Neural crest cell (in vitro differentiated cells): ENCODE results near the gene CKAP2L. TPM values are rescaled to one million over a fixed set of nuclear protein-coding genes. Genes with fewer than 3 reads are reported as not detected.

ENCODE experiments used
- DNase-seq: peaks from one replicate; pipeline ENCODE4 v3.0.0; 2021; ENCODE audit warnings: low read depth, mixed read lengths, low spot score
- H3K27ac Mint-ChIP-seq: one replicate; pipeline ENCODE4 v1.8.0; 2021; ENCODE audit warnings: mild to moderate bottlenecking, mixed read lengths; ENCODE audit not compliant: unreplicated experiment
- H3K27me3 Mint-ChIP-seq: 2 replicates; pipeline ENCODE4 v1.8.0; 2021; ENCODE audit warnings: low read depth, mild to moderate bottlenecking, mixed read lengths
- H3K36me3 Mint-ChIP-seq: 2 replicates; pipeline ENCODE4 v1.8.0; 2021; ENCODE audit warnings: low read depth, mild to moderate bottlenecking, mixed read lengths
- H3K4me1 Mint-ChIP-seq: 2 replicates; pipeline ENCODE4 v1.8.0; 2021; ENCODE audit warnings: mixed read lengths
- H3K4me3 Mint-ChIP-seq: one replicate; pipeline ENCODE4 v1.8.0; 2021; ENCODE audit warnings: mild to moderate bottlenecking, mixed read lengths
- H3K9me3 Mint-ChIP-seq: 2 replicates; pipeline ENCODE4 v1.8.0; 2021; ENCODE audit warnings: mixed read lengths
- CTCF ChIP-seq: fragments of 200-600 bp; sonication (generic); conservative IDR thresholded peaks from 2 replicates; pipeline ENCODE4 v1.5.0; 2021; ENCODE audit warnings: antibody characterized with exemption, mild to moderate bottlenecking
- total RNA-seq: library from RNA; stranded (reverse); gene quantifications from 2 replicates; pipeline ENCODE4 v1.2.1, GENCODE V29; 2021

Gene CKAP2L
- total RNA-seq, 1 donor from 2014 or later: 27.4 TPM

DNA sequence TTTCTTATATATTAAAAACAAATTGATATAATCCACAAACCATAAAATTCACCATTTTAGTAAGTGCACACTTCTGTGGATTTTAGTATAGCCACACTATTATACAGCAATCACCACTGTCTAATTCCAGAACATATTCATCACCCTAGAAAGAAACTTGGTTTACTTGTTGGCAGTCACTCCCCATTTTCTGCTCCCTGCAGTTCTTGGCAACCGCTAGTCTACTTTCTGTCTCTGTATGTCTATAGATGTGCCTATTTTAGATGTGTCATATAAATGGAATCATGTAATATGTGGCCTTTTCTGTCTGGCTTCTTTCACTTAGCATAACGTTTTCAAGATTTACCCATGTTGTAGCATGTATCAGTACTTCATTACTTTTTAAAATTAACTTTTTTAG lies 5.7 kb downstream of the CKAP2L start:
- DNase-seq: no peak
- Mint-ChIP-seq H3K4me1 (peaks cover 18% of the 10 kb centered on the region), H3K4me3 (no peak overlapping the region), H3K36me3 (peaks cover 20% of the 10 kb centered on the region), H3K27me3 (no peaks in the 10 kb centered on the region), H3K27ac (no peak overlapping the region), H3K9me3 (no peaks in the 10 kb centered on the region)
- TF ChIP-seq CTCF: no peak

GRCh38 chr2:112757265-112757664 lies 7.1 kb downstream of the CKAP2L start:
- Mint-ChIP-seq H3K9me3 (no peaks in the 10 kb centered on the region), H3K27ac (no peak overlapping the region), H3K36me3 (peaks cover 21% of the 10 kb centered on the region), H3K4me3 (no peak overlapping the region), H3K4me1 (peaks cover 3% of the 10 kb centered on the region), H3K27me3 (no peaks in the 10 kb centered on the region)
- DNase-seq: no peak
- TF ChIP-seq CTCF: no peak

DNA sequence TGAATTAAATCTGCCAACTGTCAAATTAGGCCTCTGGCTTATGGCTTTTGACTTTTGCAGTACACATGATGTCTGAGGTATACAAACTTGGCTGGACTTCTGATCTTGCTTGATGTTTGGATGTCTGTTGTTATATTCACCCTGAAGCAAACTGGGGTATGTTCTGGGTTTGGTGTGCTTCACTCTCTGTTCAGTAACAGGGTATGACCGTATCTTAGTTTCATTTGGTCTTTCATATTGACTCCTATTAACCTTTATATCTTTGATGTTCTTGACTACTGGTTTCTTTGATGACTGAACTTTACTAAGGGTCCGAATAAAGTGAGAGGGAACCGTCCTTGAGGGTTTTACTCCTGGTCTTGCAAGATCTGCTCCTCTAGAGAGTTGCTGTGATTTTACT lies 8.2 kb downstream of the CKAP2L start:
- Mint-ChIP-seq H3K36me3 (peaks cover 21% of the 10 kb centered on the region), H3K9me3 (no peaks in the 10 kb centered on the region), H3K4me1 (no peaks in the 10 kb centered on the region), H3K27me3 (no peaks in the 10 kb centered on the region), H3K4me3 (no peak overlapping the region), H3K27ac (no peak overlapping the region)
- no peak for TF ChIP-seq CTCF
- no peak for DNase-seq

- Mint-ChIP-seq H3K9me3 (no peaks in the 10 kb centered on the region), H3K4me1 (peaks cover 1% of the 10 kb centered on the region), H3K27me3 (no peaks in the 10 kb centered on the region), H3K27ac (no peak overlapping the region), H3K36me3 (peaks cover 21% of the 10 kb centered on the region), H3K4me3 (no peak overlapping the region)
- no peak for TF ChIP-seq CTCF
- no peak for DNase-seq
Measured at GRCh38 chr2:112755444-112755843, 9.0 kb downstream of the CKAP2L start.

DNA sequence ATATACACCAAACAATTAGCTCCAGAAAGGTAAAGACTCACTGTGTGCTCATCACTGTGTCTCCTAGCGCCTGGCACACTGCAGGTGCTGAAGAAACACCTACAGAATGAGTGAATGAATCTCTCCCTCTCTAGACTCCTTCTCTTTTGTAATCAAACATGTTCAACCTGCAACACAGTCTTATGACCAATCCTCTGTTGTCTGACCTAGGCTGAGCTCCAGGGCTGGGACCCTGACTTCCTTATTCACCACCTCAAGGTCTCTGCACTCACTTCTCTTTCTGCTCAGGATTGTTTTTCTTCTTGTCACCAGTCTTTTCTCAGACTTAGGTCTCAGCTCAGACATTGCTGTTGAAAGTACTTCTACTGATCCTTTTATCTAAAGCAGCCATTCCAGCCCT lies 9.8 kb downstream of the CKAP2L start:
- Mint-ChIP-seq H3K36me3 (peaks cover 24% of the 10 kb centered on the region), H3K4me3 (no peak overlapping the region), H3K27me3 (no peaks in the 10 kb centered on the region), H3K4me1 (peaks cover 10% of the 10 kb centered on the region), H3K9me3 (no peaks in the 10 kb centered on the region), H3K27ac (no peak overlapping the region)
- DNase-seq: no peak
- TF ChIP-seq CTCF: no peak

DNA sequence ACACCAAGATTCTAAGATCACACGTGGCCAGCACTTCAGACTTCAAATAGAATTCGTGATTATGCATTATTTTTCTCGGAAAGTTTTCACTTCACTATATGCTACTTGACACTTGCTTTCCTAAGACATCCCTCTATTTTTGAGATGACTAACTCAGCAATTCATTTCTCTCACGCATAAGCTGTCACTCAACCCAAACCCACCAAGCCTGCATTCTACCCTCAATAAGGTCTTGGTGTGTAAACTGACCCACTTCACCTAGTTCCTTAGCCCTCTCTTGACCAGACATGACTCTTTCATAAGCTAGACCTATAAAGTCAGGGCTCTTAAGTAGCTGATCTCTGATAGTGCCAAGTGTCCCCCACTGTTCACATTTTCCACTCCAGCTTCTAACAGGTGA lies 11.7 kb downstream of the CKAP2L start:
- Mint-ChIP-seq H3K36me3 (peaks cover 22% of the 10 kb centered on the region), H3K4me3 (no peak overlapping the region), H3K27ac (no peak overlapping the region), H3K9me3 (no peaks in the 10 kb centered on the region), H3K27me3 (no peaks in the 10 kb centered on the region), H3K4me1 (peaks cover 16% of the 10 kb centered on the region)
- no peak for DNase-seq
- no peak for TF ChIP-seq CTCF
